Skeletal muscle satellite cell (primary cell): ENCODE measurements around the gene SEMA4C. TPM values are rescaled to one million over a fixed set of nuclear protein-coding genes. Genes with fewer than 3 reads are reported as not detected.

Experiments used
- H3K27me3 ChIP-seq: 2 replicates; pipeline ENCODE4 v1.7.0; 2013; ENCODE audit warnings: low read length; ENCODE audit not compliant: control insufficient read depth, insufficient read depth
- H3K36me3 ChIP-seq: 2 replicates; pipeline ENCODE4 v1.7.0; 2013; ENCODE audit warnings: mild to moderate bottlenecking, control low read depth, low read length; ENCODE audit not compliant: insufficient read depth
- H3K4me1 ChIP-seq: 2 replicates; pipeline ENCODE4 v1.7.0; 2013; ENCODE audit warnings: low read length; ENCODE audit not compliant: control insufficient read depth, insufficient read depth
- H3K4me2 ChIP-seq: 2 replicates; pipeline ENCODE4 v1.7.0; 2013; ENCODE audit warnings: mild to moderate bottlenecking, low read length
- H3K4me3 ChIP-seq: 2 replicates; pipeline ENCODE4 v1.7.0; 2013; ENCODE audit warnings: low read length
- H3K9ac ChIP-seq: 2 replicates; pipeline ENCODE4 v1.7.0; 2013; ENCODE audit warnings: mild to moderate bottlenecking, low read depth, low read length, moderate library complexity
- H3K9me3 ChIP-seq: replicated peaks from 2 replicates; pipeline ENCODE4 v1.7.0; 2013; ENCODE audit warnings: mild to moderate bottlenecking, control low read depth, low read length
- total RNA-seq: library from RNA; depleted of rRNA; stranded (reverse); fragments of >200 nt; gene quantifications from 2 replicates; pipeline ENCODE4 v1.2.3, GENCODE V29; 2012; rRNA removed

The SEMA4C gene, protein sequence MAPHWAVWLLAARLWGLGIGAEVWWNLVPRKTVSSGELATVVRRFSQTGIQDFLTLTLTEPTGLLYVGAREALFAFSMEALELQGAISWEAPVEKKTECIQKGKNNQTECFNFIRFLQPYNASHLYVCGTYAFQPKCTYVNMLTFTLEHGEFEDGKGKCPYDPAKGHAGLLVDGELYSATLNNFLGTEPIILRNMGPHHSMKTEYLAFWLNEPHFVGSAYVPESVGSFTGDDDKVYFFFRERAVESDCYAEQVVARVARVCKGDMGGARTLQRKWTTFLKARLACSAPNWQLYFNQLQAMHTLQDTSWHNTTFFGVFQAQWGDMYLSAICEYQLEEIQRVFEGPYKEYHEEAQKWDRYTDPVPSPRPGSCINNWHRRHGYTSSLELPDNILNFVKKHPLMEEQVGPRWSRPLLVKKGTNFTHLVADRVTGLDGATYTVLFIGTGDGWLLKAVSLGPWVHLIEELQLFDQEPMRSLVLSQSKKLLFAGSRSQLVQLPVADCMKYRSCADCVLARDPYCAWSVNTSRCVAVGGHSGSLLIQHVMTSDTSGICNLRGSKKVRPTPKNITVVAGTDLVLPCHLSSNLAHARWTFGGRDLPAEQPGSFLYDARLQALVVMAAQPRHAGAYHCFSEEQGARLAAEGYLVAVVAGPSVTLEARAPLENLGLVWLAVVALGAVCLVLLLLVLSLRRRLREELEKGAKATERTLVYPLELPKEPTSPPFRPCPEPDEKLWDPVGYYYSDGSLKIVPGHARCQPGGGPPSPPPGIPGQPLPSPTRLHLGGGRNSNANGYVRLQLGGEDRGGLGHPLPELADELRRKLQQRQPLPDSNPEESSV
- 13.2 and 20.8 TPM in 2 replicates for total RNA-seq

GRCh38 chr2:96869822-96870625 lies at the start of gene SEMA4C:
TSS of gene SEMA4C (minus strand) at chr2:96870080. CDS start at chr2:96867886, 2,194 bp downstream.
- H3K27me3 ChIP-seq: no peaks in the 10 kb centered on the region
- H3K9me3 ChIP-seq: no peaks in the 10 kb centered on the region
- peak within 1 kb of the TSS; percentile 88 for H3K4me3 ChIP-seq
- peaks cover 48% of the 10 kb centered on the region for H3K4me1 ChIP-seq
- H3K4me2 ChIP-seq: peak within 1 kb of the TSS; percentile 99
- H3K9ac ChIP-seq: peak within 1 kb of the TSS; percentile 94
- peaks cover 28% of the 10 kb centered on the region for H3K36me3 ChIP-seq

GRCh38 chr2:96918754-96919550 lies 49.1 kb upstream of the SEMA4C start:
- H3K9ac ChIP-seq: no peak overlapping the region
- no peak overlapping the region for H3K4me3 ChIP-seq
- H3K4me2 ChIP-seq: no peak overlapping the region
- peaks cover 24% of the 10 kb centered on the region for H3K9me3 ChIP-seq
- H3K36me3 ChIP-seq: no peaks in the 10 kb centered on the region
- H3K27me3 ChIP-seq: peaks cover 14% of the 10 kb centered on the region
- no peaks in the 10 kb centered on the region for H3K4me1 ChIP-seq

DNA sequence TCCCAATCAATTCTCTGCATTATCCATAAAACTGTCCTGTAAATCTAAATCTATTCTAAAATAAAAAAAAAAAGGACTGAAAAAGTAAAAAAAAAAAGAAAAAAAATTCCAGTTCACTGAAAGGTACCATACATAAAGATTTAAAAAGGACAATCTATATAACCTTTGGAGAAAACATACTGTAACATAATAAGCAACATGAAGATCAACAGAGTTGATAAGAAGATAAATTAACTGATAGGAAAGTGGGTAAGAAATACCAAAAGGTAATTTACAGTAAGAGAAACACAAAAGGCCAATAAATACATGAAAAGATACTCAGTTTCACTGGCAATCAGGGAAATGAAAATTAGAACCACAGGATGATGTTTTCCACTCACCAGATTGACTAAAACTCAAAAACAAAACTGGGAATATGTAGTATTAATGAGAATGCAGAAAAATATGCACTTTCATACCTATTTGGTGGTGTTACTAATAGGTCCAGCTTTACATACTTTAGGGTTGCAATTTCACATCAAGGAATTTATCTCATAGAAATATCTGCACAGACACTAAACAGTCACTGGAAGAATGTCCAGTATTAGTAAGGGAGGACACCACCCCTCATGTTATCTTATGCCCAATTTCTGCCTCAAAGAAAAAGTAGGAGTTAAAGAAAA lies 48.3 kb upstream of the SEMA4C start:
- no peaks in the 10 kb centered on the region for H3K36me3 ChIP-seq
- H3K4me2 ChIP-seq: no peak overlapping the region
- H3K4me3 ChIP-seq: no peak overlapping the region
- H3K27me3 ChIP-seq: peaks cover 12% of the 10 kb centered on the region
- H3K9me3 ChIP-seq: peaks cover 24% of the 10 kb centered on the region
- H3K9ac ChIP-seq: no peak overlapping the region
- no peaks in the 10 kb centered on the region for H3K4me1 ChIP-seq

DNA sequence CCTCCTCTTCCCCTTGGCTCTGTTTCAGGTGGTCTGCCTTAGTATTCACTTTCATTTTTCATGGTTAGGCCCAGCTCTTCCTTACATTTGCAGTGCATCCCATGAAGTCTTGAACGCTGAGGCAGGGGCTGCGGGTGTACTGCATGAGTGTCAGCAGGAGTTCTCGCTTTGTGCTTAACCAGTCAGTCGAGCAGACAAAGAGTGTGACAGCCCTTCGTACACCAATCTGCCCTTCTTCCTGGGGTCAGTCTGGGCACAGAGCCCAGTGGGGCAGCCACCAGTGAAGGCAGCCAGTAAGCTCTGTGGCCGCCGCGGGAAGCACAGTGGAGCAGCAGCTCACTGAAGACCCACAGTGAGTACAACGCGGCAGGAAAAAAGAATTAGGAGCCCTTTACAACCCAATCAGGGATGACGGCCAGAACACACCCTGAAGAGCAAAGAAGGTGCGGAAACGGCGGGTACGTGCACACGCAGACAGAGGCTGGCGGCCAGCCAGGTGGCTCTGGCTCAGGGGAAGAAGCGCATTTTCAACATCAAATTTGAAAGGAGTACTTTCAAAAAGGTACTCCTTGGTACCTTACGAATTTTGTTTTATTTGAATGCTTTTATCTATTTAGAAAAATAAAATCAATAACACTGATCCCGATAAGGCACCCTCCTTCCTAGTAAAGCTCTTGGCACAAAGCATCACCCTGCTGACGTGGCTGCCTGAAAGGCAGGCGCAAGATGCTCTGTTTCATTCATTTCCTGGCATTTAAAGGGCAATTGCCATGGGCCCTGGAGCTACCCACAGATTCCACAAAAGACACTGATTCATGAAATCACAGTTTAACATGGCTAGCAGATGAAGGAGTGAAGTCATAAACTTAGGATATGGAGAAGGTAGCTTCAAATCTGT lies 47.0 kb upstream of the SEMA4C start:
- H3K9me3 ChIP-seq: peaks cover 24% of the 10 kb centered on the region
- H3K9ac ChIP-seq: no peak overlapping the region
- no peaks in the 10 kb centered on the region for H3K4me1 ChIP-seq
- H3K27me3 ChIP-seq: peaks cover 16% of the 10 kb centered on the region
- H3K36me3 ChIP-seq: no peaks in the 10 kb centered on the region
- no peak overlapping the region for H3K4me2 ChIP-seq
- H3K4me3 ChIP-seq: no peak overlapping the region

- no peak overlapping the region for H3K4me3 ChIP-seq
- no peak overlapping the region for H3K9ac ChIP-seq
- H3K36me3 ChIP-seq: no peaks in the 10 kb centered on the region
- H3K4me1 ChIP-seq: no peaks in the 10 kb centered on the region
- peaks cover 24% of the 10 kb centered on the region for H3K9me3 ChIP-seq
- no peak overlapping the region for H3K4me2 ChIP-seq
- H3K27me3 ChIP-seq: peaks cover 16% of the 10 kb centered on the region
Measured at GRCh38 chr2:96916156-96916630, 46.3 kb upstream of the SEMA4C start.

DNA sequence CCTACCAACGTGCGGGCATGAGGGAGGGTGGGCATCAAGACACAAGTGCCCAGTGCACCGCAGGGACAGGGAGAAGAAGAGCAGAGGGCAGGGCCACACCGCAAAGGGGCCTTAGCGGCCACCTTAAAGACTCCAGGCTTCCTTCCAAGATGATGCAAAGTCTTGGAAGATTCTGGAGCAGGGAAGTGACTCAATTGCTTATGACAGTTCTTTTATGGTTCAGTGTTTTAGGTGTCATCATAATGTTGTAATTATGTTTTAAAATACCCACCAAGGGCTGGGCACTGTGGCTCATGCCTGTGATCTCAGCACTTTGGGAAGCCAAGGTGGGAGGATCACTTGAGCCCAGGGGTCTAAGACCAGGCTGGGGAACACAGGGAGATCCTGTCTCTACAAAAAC lies 44.5 kb upstream of the SEMA4C start:
- Histone ChIP-seq H3K9me3 (peaks cover 24% of the 10 kb centered on the region), H3K9ac (no peak overlapping the region), H3K4me3 (no peak overlapping the region), H3K36me3 (no peaks in the 10 kb centered on the region), H3K4me1 (no peaks in the 10 kb centered on the region), H3K27me3 (peaks cover 13% of the 10 kb centered on the region), H3K4me2 (no peak overlapping the region)

GRCh38 chr2:96913398-96914202 lies 43.7 kb upstream of the SEMA4C start:
- no peak overlapping the region for H3K4me3 ChIP-seq
- no peak overlapping the region for H3K9ac ChIP-seq
- H3K36me3 ChIP-seq: no peaks in the 10 kb centered on the region
- H3K27me3 ChIP-seq: peaks cover 12% of the 10 kb centered on the region
- peaks cover 24% of the 10 kb centered on the region for H3K9me3 ChIP-seq
- no peaks in the 10 kb centered on the region for H3K4me1 ChIP-seq
- H3K4me2 ChIP-seq: no peak overlapping the region

GRCh38 chr2:96913117-96913397 lies 43.2 kb upstream of the SEMA4C start:
- H3K9ac ChIP-seq: no peak overlapping the region
- H3K4me3 ChIP-seq: no peak overlapping the region
- H3K4me1 ChIP-seq: no peaks in the 10 kb centered on the region

GRCh38 chr2:96912346-96913116 lies 42.7 kb upstream of the SEMA4C start:
- Histone ChIP-seq H3K4me3 (no peak overlapping the region), H3K9ac (no peak overlapping the region), H3K9me3 (peaks cover 17% of the 10 kb centered on the region), H3K4me2 (no peak overlapping the region), H3K4me1 (peaks cover 5% of the 10 kb centered on the region), H3K36me3 (no peaks in the 10 kb centered on the region), H3K27me3 (peaks cover 12% of the 10 kb centered on the region)

More at GRCh38 chr2:96913117-96913397, 43.2 kb upstream of the SEMA4C start:
- Histone ChIP-seq H3K27me3 (peaks cover 12% of the 10 kb centered on the region), H3K9me3 (peaks cover 21% of the 10 kb centered on the region), H3K4me2 (no peak overlapping the region), H3K36me3 (no peaks in the 10 kb centered on the region)
